Hematopoietic multipotent progenitor cell (in vitro differentiated cells): Measurements from ENCODE around the gene CACNA1B. TPM values are rescaled to one million over a fixed set of nuclear protein-coding genes. Genes with fewer than 3 reads are reported as not detected.
"Not testable (repeated sequence)": the region's sequence is repeated elsewhere in the genome, so short reads cannot be mapped to it uniquely, and the experiment has no call there.

Experiments used
- DNase-seq, 3 donors: peaks; one replicate each; pipeline ENCODE4 v3.0.0-alpha.2; 2011 to 2015; ENCODE audit warnings: low read depth in 2 of 3, low spot score in 2 of 3
- total RNA-seq: library from RNA; depleted of rRNA; stranded (reverse); fragments of >200 nt; gene quantifications from one replicate; pipeline ENCODE4 v1.2.3, GENCODE V29; 2012

Gene CACNA1B
- total RNA-seq, 1 donor = under 0.01 TPM

GRCh38 chr9:138009803-138010690 is 132.5 kb downstream of the CACNA1B start:
- no peak for DNase-seq

- DNase-seq = no peak
Measured at GRCh38 chr9:138010861-138011260, 133.3 kb downstream of the CACNA1B start.

DNA sequence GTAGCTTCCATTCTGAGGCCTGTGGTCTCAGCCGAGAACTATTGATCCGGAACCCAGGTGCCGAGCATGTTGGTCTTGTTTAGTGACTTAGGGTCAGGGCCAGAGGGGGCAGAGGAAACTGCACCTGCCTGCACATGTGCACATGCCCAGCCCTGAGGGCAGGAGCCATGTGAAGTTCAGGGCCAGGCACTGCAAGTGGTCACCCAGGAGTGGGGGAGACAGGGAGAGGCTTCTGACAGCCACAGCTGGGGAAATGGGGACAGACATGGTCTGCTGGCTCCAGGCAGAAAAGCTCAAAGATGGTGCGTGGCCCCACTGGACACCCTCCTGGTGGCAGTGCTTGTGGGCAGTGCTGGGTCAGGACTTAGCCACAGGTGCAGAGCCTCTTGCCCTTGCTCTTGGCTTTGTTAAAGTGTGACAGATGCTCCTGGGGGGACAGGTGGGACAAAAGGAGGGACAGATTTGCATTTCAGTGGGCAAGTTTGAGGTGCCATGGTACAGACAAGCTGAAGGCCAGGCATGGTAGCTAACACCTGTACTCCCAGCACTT is 134.4 kb downstream of the CACNA1B start:
- no peak for DNase-seq

DNA sequence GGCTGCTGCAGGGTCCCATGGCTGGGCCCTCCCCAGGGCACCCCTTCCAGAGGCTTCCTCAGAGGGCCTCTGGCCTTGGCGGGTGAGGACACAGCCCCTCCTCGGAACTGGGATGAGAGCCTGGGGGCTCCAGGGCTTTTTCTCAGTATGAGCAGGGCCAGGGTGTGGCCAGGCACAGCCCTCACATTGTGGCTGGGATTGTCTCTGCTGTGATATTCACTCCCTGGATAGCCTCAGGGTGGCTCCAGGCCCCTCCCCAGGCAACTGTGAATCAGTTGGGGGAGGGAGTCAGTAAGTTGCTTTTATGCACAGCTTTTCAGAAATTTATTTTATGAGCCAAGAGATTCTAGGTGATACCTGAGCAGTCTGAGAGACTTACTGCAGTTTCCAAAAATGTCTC is 135.7 kb downstream of the CACNA1B start:
- DNase-seq = no peak

DNA sequence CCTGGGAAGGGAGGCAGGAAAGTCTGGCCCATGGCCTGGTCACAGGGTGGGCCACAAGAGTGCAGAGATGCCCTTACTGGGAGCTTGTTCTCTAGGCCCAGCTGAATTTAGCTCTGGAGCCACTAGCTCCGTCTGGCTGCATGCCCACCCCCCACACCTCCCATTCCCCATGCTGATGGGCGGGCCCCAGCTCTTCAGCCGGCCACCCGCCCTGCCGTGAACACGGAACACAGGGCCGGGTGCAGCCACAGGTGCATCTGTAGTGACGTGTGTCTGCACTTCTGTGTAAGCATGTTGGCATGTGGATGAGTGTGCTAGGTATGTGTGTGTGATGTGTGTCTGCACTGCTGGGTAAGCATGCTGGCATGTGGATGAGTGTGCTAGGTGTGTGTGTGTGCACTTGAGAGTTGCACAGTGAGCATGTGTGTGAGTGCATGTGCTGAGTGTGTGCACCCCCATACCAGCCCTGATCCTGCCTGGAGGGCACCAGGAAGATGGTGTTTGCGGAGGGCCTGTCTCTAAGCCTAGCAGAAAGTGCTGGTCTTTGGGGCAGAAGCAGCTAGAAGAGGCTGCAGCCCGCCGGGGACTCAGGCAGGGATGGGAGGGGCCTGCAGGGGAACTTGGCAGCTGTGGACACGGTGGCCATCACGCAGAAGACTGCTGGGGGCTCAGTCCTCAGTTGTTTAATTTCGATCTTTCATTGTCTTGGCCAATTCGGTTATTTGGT is 136.4 kb downstream of the CACNA1B start:
- no peak for DNase-seq

DNA sequence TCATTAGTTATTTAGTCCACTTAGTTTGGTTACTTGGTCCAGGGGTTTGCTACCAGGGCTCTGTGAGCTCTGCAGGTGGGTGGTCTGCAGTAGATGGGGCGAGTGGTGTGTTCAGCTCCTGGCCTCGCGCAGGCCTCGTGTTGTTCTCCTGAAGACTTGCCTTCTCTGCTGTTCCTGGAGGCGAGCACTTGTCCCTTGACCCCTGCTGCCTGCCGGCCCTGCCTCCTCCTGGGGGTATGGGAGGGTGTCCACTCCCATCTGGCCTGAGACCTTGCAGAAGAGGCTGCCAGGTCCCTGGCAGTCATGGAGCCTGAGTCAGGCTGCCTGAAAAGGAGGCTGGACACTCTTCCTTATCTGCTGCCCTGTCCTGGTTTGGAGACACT is 137.0 kb downstream of the CACNA1B start:
- no peak for DNase-seq

GRCh38 chr9:138015021-138015829 is 137.6 kb downstream of the CACNA1B start:
- DNase-seq = no peak

DNA sequence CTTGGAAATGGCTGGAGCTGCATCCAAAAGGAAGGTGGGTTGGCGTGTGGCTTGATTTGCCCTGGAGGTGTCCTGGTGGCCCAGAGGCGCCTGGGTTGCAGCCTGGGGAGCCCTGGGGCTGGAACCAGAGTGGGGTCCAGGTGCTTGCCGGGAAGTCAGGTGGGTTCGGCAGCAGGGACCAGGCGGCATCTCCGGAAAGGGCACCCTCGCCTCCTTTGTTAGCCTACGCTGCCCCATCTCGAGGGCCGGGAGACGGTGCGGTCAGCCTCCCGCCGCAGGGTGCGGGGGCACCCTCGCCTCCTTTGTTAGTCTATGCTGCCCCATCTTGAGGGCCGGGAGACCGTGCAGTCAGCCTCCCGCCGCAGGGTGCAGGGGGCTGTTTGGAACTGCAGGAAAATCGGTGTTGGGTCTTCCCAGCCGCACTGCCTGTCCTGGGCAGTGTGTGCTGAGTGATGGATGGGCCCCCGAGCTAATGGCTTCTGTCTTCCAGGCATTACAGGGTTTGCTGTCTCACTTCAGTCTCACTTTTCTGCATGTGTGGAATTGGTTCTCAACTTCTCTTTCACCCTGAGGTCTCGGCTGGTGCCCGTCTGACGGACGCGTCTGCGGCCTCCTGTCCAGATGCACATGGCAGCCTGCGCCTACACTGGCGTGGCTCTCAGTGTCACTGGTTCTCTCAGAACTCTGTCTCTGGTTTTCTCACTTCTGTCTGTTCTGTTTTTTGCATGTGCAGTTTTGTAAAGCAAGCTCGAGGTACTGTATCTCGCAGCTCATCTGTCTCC is 139.0 kb downstream of the CACNA1B start:
- no peak for DNase-seq

GRCh38 chr9:138017200-138017599 is 139.6 kb downstream of the CACNA1B start:
- no peak for DNase-seq

- not testable (repeated sequence) for DNase-seq
Measured at GRCh38 chr9:138019514-138019913, 141.9 kb downstream of the CACNA1B start.

DNA sequence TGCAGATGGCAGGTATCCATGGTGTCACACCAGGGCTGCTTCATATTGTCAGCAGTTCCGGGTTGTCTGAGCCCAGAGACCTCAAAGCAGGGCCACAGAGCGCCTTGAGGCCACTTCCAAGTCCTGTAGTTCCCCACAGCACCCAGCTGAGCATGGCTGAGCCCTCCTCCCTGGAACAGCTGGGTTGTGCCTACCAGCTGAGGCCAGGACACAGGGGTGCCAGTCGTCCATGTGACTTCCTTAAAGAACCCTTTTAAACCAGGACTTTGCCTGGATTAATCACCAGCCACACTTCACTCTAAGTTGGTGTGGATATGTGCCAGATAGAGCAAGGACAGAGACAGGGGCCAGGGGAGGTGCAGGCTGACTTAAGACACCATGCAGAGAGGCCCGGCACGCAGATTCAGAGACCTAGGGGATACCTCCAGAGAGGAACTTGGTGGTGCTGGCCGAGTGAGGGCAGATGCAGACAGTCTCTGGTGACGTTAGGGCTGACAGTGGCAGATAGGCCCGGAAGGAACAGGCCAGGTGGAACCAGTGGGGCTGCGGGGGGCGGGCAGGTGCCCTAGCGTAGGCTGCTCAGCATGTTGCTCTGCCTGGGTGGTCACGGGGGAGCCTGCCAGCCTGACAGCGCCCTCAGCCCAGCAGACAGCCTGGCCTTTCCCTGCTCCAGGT is 142.7 kb downstream of the CACNA1B start:
- DNase-seq = no peak

DNA sequence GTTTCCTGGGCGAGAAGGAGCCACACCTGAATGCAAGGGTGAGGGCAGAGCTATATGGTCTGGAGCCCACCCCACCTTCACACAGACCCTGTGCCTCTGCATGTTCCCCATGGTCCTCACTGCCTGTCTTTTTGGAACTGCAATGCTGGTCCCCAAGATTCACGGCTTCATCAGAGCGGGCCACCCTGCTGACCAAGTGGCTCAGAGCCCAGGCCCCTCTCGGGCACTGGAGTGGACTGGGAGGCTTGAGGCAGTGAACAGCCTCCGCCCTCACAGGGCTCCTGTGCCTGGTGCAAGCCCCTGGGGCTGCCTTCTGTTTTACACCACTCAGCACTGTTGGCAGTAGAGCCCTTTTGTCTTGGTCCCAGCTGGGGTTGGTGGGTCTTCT is 143.2 kb downstream of the CACNA1B start:
- DNase-seq = no peak

GRCh38 chr9:138021251-138022056 is 143.9 kb downstream of the CACNA1B start:
- no peak for DNase-seq

- DNase-seq = peak in 2 of 3 donors; percentile 18 to 47
Measured at GRCh38 chr9:138022121-138022741, 144.6 kb downstream of the CACNA1B start.

GRCh38 chr9:138022756-138023393 is 145.3 kb downstream of the CACNA1B start:
- no peak for DNase-seq

DNA sequence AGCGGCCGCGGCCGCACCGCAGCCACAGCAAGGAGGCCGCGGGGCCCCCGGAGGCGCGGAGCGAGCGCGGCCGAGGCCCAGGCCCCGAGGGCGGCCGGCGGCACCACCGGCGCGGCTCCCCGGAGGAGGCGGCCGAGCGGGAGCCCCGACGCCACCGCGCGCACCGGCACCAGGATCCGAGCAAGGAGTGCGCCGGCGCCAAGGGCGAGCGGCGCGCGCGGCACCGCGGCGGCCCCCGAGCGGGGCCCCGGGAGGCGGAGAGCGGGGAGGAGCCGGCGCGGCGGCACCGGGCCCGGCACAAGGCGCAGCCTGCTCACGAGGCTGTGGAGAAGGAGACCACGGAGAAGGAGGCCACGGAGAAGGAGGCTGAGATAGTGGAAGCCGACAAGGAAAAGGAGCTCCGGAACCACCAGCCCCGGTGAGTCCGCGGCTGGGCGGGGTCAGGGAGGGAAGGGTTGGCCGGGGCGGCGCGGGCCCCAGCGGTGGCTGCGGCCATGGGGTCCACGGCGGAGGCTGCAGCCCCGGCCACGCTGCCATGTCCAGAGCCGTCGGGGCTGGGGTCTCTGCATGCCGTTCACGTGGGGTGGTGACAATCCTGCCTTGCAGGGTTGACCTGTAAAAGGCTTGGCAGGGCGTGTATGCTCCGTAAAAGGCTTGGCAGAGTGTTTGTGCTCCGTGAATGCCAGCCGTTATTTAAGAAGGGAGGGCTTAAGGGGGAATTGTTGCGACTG is 146.0 kb downstream of the CACNA1B start:
- no peak for DNase-seq

- no peak for DNase-seq
Measured at GRCh38 chr9:138024131-138024530, 146.5 kb downstream of the CACNA1B start.
